Measurements from ENCODE around the gene TMEM150B.

DNA sequence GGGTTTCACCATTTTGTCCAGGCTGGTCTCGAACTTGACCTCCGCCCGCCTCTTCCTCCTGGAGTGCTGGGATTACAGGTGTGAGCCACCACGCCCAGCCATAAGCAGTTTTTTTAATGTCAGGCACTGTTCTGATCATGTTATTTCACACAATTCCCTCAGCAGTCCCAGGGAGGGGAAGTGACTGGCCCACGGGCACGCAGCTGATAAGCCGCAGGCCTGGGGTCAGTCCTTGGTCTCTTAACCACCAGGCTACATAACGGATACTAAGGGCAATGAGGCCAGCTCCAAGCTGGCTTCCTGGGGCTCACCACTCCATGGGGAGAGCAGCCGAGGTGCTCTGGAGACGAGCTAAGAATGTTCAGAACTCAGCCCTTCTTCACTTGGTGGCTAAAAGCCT, 27.9 kb downstream of the TMEM150B start:
- no peak for TF ChIP-seq CTCF (IDR thresholded peaks at IDR 0.05)
- no peak for TF ChIP-seq POLR2A (IDR thresholded peaks at IDR 0.05)
